KOPT-K1 (cell line): ENCODE results near the gene FAM221A.

Experiments used
- H3K27ac ChIP-seq: fragments of 200-600 bp; sonication (generic); 2 replicates; pipeline ENCODE4 v1.5.1; 2016; ENCODE audit warnings: antibody characterized with exemption, mild to moderate bottlenecking, low read depth, low read length; ENCODE audit not compliant: poor library complexity, severe bottlenecking
- H3K36me3 ChIP-seq: fragments of 200-600 bp; sonication (generic); 2 replicates; pipeline ENCODE4 v1.5.1; 2017; ENCODE audit warnings: antibody characterized with exemption, mild to moderate bottlenecking, low read length, moderate library complexity; ENCODE audit not compliant: insufficient read depth
- H3K9me3 ChIP-seq: fragments of 200-600 bp; sonication (generic); 2 replicates; pipeline ENCODE4 v1.5.1; 2017; ENCODE audit warnings: antibody characterized with exemption, low read length, mild to moderate bottlenecking; ENCODE audit not compliant: insufficient read depth, poor library complexity, severe bottlenecking

FAM221A gene

GRCh38 chr7:23685731-23686130 lies 5.7 kb downstream of the FAM221A start:
- no peak overlapping the region for H3K27ac ChIP-seq
- H3K36me3 ChIP-seq = peaks cover 50% of the 10 kb centered on the region
- no peaks in the 10 kb centered on the region for H3K9me3 ChIP-seq

- H3K36me3 ChIP-seq = peaks cover 61% of the 10 kb centered on the region
- H3K9me3 ChIP-seq = no peaks in the 10 kb centered on the region
- no peak overlapping the region for H3K27ac ChIP-seq
Observed at GRCh38 chr7:23687011-23687410, 7.0 kb downstream of the FAM221A start.

- Histone ChIP-seq H3K9me3 (peaks cover 8% of the 10 kb centered on the region), H3K36me3 (peaks cover 73% of the 10 kb centered on the region), H3K27ac (no peak overlapping the region)
Observed at GRCh38 chr7:23689165-23689564, 9.2 kb downstream of the FAM221A start.

GRCh38 chr7:23691320-23691719 lies 11.3 kb downstream of the FAM221A start:
- Histone ChIP-seq H3K36me3 (peaks cover 69% of the 10 kb centered on the region), H3K9me3 (peaks cover 8% of the 10 kb centered on the region), H3K27ac (no peak overlapping the region)

GRCh38 chr7:23693224-23693623 lies 13.2 kb downstream of the FAM221A start:
- H3K9me3 ChIP-seq = peaks cover 8% of the 10 kb centered on the region
- no peak overlapping the region for H3K27ac ChIP-seq
- H3K36me3 ChIP-seq = peaks cover 67% of the 10 kb centered on the region

- peaks cover 58% of the 10 kb centered on the region for H3K36me3 ChIP-seq
- H3K27ac ChIP-seq = no peak overlapping the region
- H3K9me3 ChIP-seq = peaks cover 8% of the 10 kb centered on the region
Observed at GRCh38 chr7:23696916-23697441, 17.0 kb downstream of the FAM221A start.

- Histone ChIP-seq H3K36me3 (peaks cover 56% of the 10 kb centered on the region), H3K27ac (no peak overlapping the region), H3K9me3 (no peaks in the 10 kb centered on the region)
Observed at GRCh38 chr7:23698822-23699221, 18.8 kb downstream of the FAM221A start.

GRCh38 chr7:23700046-23700445 lies 20.0 kb downstream of the FAM221A start:
- no peak overlapping the region for H3K27ac ChIP-seq
- H3K9me3 ChIP-seq = peaks cover 11% of the 10 kb centered on the region
- H3K36me3 ChIP-seq = peaks cover 57% of the 10 kb centered on the region

GRCh38 chr7:23709081-23709750 lies 29.2 kb downstream of the FAM221A start:
- Histone ChIP-seq H3K9me3 (peaks cover 19% of the 10 kb centered on the region), H3K36me3 (peaks cover 16% of the 10 kb centered on the region), H3K27ac (no peak overlapping the region)

GRCh38 chr7:23710000-23710399 lies 30.0 kb downstream of the FAM221A start, which contains the start of gene STK31:
STK31 (plus strand) TSS chr7:23710219; CDS start chr7:23710286, 67 bp downstream.
- H3K27ac ChIP-seq = no peak within 1 kb of the TSS
- peaks cover 8% of the 10 kb centered on the region for H3K36me3 ChIP-seq
- H3K9me3 ChIP-seq = peaks cover 12% of the 10 kb centered on the region

GRCh38 chr7:23712368-23713284 lies 32.6 kb downstream of the FAM221A start:
- Histone ChIP-seq H3K36me3 (no peaks in the 10 kb centered on the region), H3K27ac (no peak overlapping the region), H3K9me3 (no peaks in the 10 kb centered on the region)

- Histone ChIP-seq H3K27ac (no peak overlapping the region), H3K36me3 (no peaks in the 10 kb centered on the region), H3K9me3 (no peaks in the 10 kb centered on the region)
Observed at GRCh38 chr7:23713285-23714149, 33.5 kb downstream of the FAM221A start.

GRCh38 chr7:23714150-23714464 lies 34.1 kb downstream of the FAM221A start:
- Histone ChIP-seq H3K9me3 (no peaks in the 10 kb centered on the region), H3K27ac (no peak overlapping the region), H3K36me3 (no peaks in the 10 kb centered on the region)

- H3K36me3 ChIP-seq = no peaks in the 10 kb centered on the region
- no peaks in the 10 kb centered on the region for H3K9me3 ChIP-seq
- H3K27ac ChIP-seq = no peak overlapping the region
Observed at GRCh38 chr7:23714579-23714978, 34.6 kb downstream of the FAM221A start.

GRCh38 chr7:23715099-23715498 lies 35.1 kb downstream of the FAM221A start:
- no peaks in the 10 kb centered on the region for H3K9me3 ChIP-seq
- no peaks in the 10 kb centered on the region for H3K36me3 ChIP-seq
- H3K27ac ChIP-seq = no peak overlapping the region
